H1 (cell line): ENCODE data around the gene SESN2. TPM values are rescaled to one million over a fixed set of nuclear protein-coding genes. Genes with fewer than 3 reads are reported as not detected.

Experiments
- CTCF ChIA-PET: fragments of 300-600 bp; sonication (Branson Sonifier 250); formaldehyde crosslinking; loops from one replicate; lab custom pipeline; 2021; ENCODE audit not compliant: partially characterized antibody; lab: Charles Lee
- POLR2A ChIA-PET: fragments of 300-600 bp; sonication (Branson Sonifier 250); formaldehyde crosslinking; loops from one replicate; lab custom pipeline; 2021; ENCODE audit warnings: inconsistent platforms; ENCODE audit not compliant: partially characterized antibody; lab: Charles Lee
- DNase-seq, 2 experiments: peaks; one replicate each; pipeline versions ENCODE4 v3.0.0 to v3.0.0-alpha.2; 2010 to 2022; ENCODE audit warnings: low spot score in 2 of 2, low read depth in 1 of 2, mixed read lengths in 1 of 2
- FAIRE-seq: peaks from 2 replicates; lab custom pipeline; 2011; peaks lifted over from hg19 to GRCh38; lab: Jason Lieb, UNC
- H2AFZ ChIP-seq: 2 replicates; pipeline ENCODE4 v1.8.1; 2012; ENCODE audit warnings: low read length, inconsistent platforms
- H2AK5ac ChIP-seq: 2 replicates; pipeline ENCODE4 v1.6.1; 2013; ENCODE audit warnings: low read depth, low read length
- H2BK120ac ChIP-seq: replicated peaks from 2 replicates; pipeline ENCODE3; 2013; ENCODE audit warnings: low read depth, low read length, inconsistent platforms
- H2BK12ac ChIP-seq: 2 replicates; pipeline ENCODE4 v1.6.1; 2013; ENCODE audit warnings: low read depth, low read length
- H2BK15ac ChIP-seq: 2 replicates; pipeline ENCODE4 v1.6.1; 2013; ENCODE audit warnings: low read length
- H2BK20ac ChIP-seq: 2 replicates; pipeline ENCODE4 v1.6.1; 2013; ENCODE audit warnings: low read length
- H2BK5ac ChIP-seq: 2 replicates; pipeline ENCODE4 v1.6.1; 2013; ENCODE audit warnings: low read depth, low read length
- H3K14ac ChIP-seq: 2 replicates; pipeline ENCODE4 v1.6.1; 2013; ENCODE audit warnings: inconsistent platforms; ENCODE audit not compliant: insufficient read length
- H3K18ac ChIP-seq: 2 replicates; pipeline ENCODE4 v1.6.1; 2013; ENCODE audit warnings: low read length; ENCODE audit errors: extremely low read depth
- H3K23ac ChIP-seq: 2 replicates; pipeline ENCODE4 v1.6.1; 2013; ENCODE audit warnings: inconsistent platforms; ENCODE audit not compliant: insufficient read length
- H3K23me2 ChIP-seq: 2 replicates; pipeline ENCODE4 v1.6.1; 2013; ENCODE audit warnings: low read depth, low read length
- H3K27ac ChIP-seq: 2 replicates; pipeline ENCODE4 v1.6.1; 2011; ENCODE audit warnings: low read depth, low read length, inconsistent platforms
- H3K27me3 ChIP-seq, 4 experiments: replicated peaks in 1 of 4; 1 replicate in 1 of 4; 2 replicates in 3 of 4; pipeline versions ENCODE4 v1.6.1 to v1.8.1; 2011 to 2013; ENCODE audit warnings: low read length in 3 of 4, mild to moderate bottlenecking in 3 of 4, inconsistent platforms in 2 of 4, mixed read lengths in 2 of 4, moderate library complexity in 1 of 4; ENCODE audit not compliant: control insufficient read depth in 3 of 4, insufficient read depth in 3 of 4; ENCODE audit errors: extremely low read depth in 1 of 4
- H3K36me3 ChIP-seq, 4 experiments: 2 replicates each; pipeline versions ENCODE4 v1.6.1 to v1.8.1; 2011 to 2013; ENCODE audit warnings: mild to moderate bottlenecking in 4 of 4, low read length in 3 of 4, moderate library complexity in 2 of 4, control low read depth in 1 of 4, inconsistent platforms in 1 of 4; ENCODE audit not compliant: insufficient read depth in 4 of 4, control insufficient read depth in 2 of 4
- H3K4ac ChIP-seq: replicated peaks from 2 replicates; pipeline ENCODE3; 2013; ENCODE audit warnings: low read length, low read depth, mixed read lengths, inconsistent platforms; ENCODE audit not compliant: insufficient read length
- H3K4me1 ChIP-seq, 4 experiments: replicated peaks in 1 of 4; 1 replicate in 1 of 4; 2 replicates in 3 of 4; pipeline versions ENCODE4 v1.6.1 to v1.8.1; 2011 to 2013; ENCODE audit warnings: low read length in 3 of 4, inconsistent platforms in 2 of 4, mixed read lengths in 1 of 4; ENCODE audit not compliant: insufficient read depth in 4 of 4, control insufficient read depth in 3 of 4
- H3K4me2 ChIP-seq, 2 experiments: 2 replicates each; pipeline versions ENCODE4 v1.6.1 to v1.8.1; 2011 to 2013; ENCODE audit warnings: low read depth in 2 of 2, low read length in 2 of 2, control low read depth in 1 of 2, inconsistent platforms in 1 of 2, mild to moderate bottlenecking in 1 of 2; ENCODE audit not compliant: insufficient read depth in 1 of 2
- H3K4me3 ChIP-seq, 4 experiments: fragments of 200-600, 300-600 bp in 1 of 4; sonication (generic), shearing (Covaris generic), sonication (Bioruptor Twin) in 1 of 4; 2 replicates each; pipeline versions ENCODE4 v1.5.1 to v1.8.1; 2011 to 2016; ENCODE audit warnings: low read length in 4 of 4, low read depth in 3 of 4, control low read depth in 2 of 4, inconsistent platforms in 2 of 4, mild to moderate bottlenecking in 2 of 4, mixed read lengths in 1 of 4, moderate library complexity in 1 of 4; ENCODE audit not compliant: insufficient read depth in 2 of 4; ENCODE audit errors: extremely low read depth in 1 of 4
- H3K56ac ChIP-seq: replicated peaks from 2 replicates; pipeline ENCODE3; 2013; ENCODE audit warnings: low read depth, mild to moderate bottlenecking, mixed read lengths, low read length, inconsistent platforms; ENCODE audit not compliant: insufficient read length
- H3K79me1 ChIP-seq: 2 replicates; pipeline ENCODE4 v1.6.1; 2013; ENCODE audit warnings: low read depth, low read length, control low read depth
- H3K79me2 ChIP-seq, 2 experiments: 2 replicates each; pipeline versions ENCODE4 v1.6.1 to v1.8.1; 2012 to 2013; ENCODE audit warnings: low read length in 2 of 2, mild to moderate bottlenecking in 2 of 2, inconsistent platforms in 1 of 2; ENCODE audit not compliant: insufficient read depth in 2 of 2, control insufficient read depth in 1 of 2
- H3K9ac ChIP-seq, 4 experiments: replicated peaks in 1 of 4; 1 replicate in 1 of 4; 2 replicates in 3 of 4; pipeline versions ENCODE4 v1.6.1 to v1.8.1; 2011 to 2013; ENCODE audit warnings: low read depth in 3 of 4, low read length in 3 of 4, control low read depth in 2 of 4, mild to moderate bottlenecking in 2 of 4, moderate library complexity in 2 of 4, inconsistent platforms in 1 of 4; ENCODE audit errors: extremely low read depth in 1 of 4
- H3K9me3 ChIP-seq, 2 experiments: 2 replicates each; pipeline versions ENCODE4 v1.6.1 to v1.8.1; 2012 to 2013; ENCODE audit warnings: mild to moderate bottlenecking in 2 of 2, moderate library complexity in 2 of 2, control low read depth in 1 of 2, inconsistent platforms in 1 of 2, low read depth in 1 of 2, low read length in 1 of 2, mixed read lengths in 1 of 2; ENCODE audit not compliant: insufficient read depth in 2 of 2
- H4K20me1 ChIP-seq, 2 experiments: replicated peaks in 1 of 2; 2 replicates each; pipeline versions ENCODE3 to v1.8.1; 2011 to 2013; ENCODE audit warnings: inconsistent platforms in 2 of 2, low read length in 2 of 2, mild to moderate bottlenecking in 1 of 2; ENCODE audit not compliant: insufficient read depth in 2 of 2, control insufficient read depth in 1 of 2
- H4K5ac ChIP-seq: 2 replicates; pipeline ENCODE4 v1.6.1; 2013; ENCODE audit warnings: low read length, low read depth, mixed read lengths, inconsistent platforms; ENCODE audit not compliant: insufficient read length
- H4K8ac ChIP-seq: 2 replicates; pipeline ENCODE4 v1.8.0; 2013; ENCODE audit warnings: mild to moderate bottlenecking, moderate library complexity, low read length, inconsistent platforms; ENCODE audit not compliant: insufficient read depth; ENCODE audit errors: extremely low read depth
- H4K91ac ChIP-seq: replicated peaks from 2 replicates; pipeline ENCODE3; 2013; ENCODE audit warnings: low read length, mixed read lengths, inconsistent platforms; ENCODE audit not compliant: insufficient read length
- CREB1 ChIP-seq: IDR thresholded peaks from 2 replicates; pipeline ENCODE4 v1.6.1; 2012; ENCODE audit warnings: inconsistent platforms
- EP300 ChIP-seq, 2 experiments: IDR thresholded peaks; 1 replicate in 1 of 2; 2 replicates in 1 of 2; pipeline ENCODE4 v1.6.1; 2011 to 2012; ENCODE audit warnings: low read depth in 2 of 2, low read length in 2 of 2, mild to moderate bottlenecking in 2 of 2, borderline replicate concordance in 1 of 2, inconsistent platforms in 1 of 2, moderate library complexity in 1 of 2
- FOSL1 ChIP-seq: IDR thresholded peaks from 2 replicates; pipeline ENCODE4 v1.6.1; 2011; ENCODE audit warnings: mild to moderate bottlenecking, low read depth, low read length, moderate library complexity; ENCODE audit not compliant: insufficient read depth
- GTF2F1 ChIP-seq: IDR thresholded peaks from 2 replicates; pipeline ENCODE4 v1.6.1; 2012; ENCODE audit warnings: low read depth, low read length, improper control_type of control experiment, borderline replicate concordance
- HDAC2 ChIP-seq, 2 experiments: fragments of 300-600 bp in 1 of 2; sonication (generic) in 1 of 2; IDR thresholded peaks; 2 replicates each; pipeline ENCODE4 v1.6.1; 2011 to 2012; ENCODE audit warnings: low read depth in 2 of 2, low read length in 2 of 2, mild to moderate bottlenecking in 2 of 2, moderate library complexity in 2 of 2, borderline replicate concordance in 1 of 2, inconsistent platforms in 1 of 2
- JUND ChIP-seq: IDR thresholded peaks from 2 replicates; pipeline ENCODE4 v1.6.1; 2011; ENCODE audit warnings: mild to moderate bottlenecking, improper control_type of control experiment, low read length
- KDM1A ChIP-seq: fragments of 200-600, 300-600 bp; sonication (generic); IDR thresholded peaks from 2 replicates; pipeline ENCODE4 v1.7.1; 2016; ENCODE audit warnings: mild to moderate bottlenecking, low read length, borderline replicate concordance
- SIX5 ChIP-seq: IDR thresholded peaks from 2 replicates; pipeline ENCODE4 v1.6.1; 2011; ENCODE audit warnings: mild to moderate bottlenecking, low read depth, low read length
- SP2 ChIP-seq: IDR thresholded peaks from 2 replicates; pipeline ENCODE4 v1.6.1; 2012; ENCODE audit warnings: mild to moderate bottlenecking, low read length, inconsistent platforms
- SP4 ChIP-seq: IDR thresholded peaks from 2 replicates; pipeline ENCODE4 v1.6.1; 2012; ENCODE audit warnings: low read length, inconsistent platforms
- TAF7 ChIP-seq: optimal IDR thresholded peaks from 2 replicates; pipeline ENCODE3; 2011; ENCODE audit warnings: low read depth, mild to moderate bottlenecking, inconsistent platforms, low read length, moderate library complexity, borderline replicate concordance
- WGBS, 2 experiments: shearing (Covaris generic) in 1 of 2; methylation state at CpG; one replicate each; pipeline versions ENCODE4 v1.1.6 to v1.1.7; 2013 to 2015; ENCODE audit warnings: low lambda C conversion rate in 2 of 2, mixed read lengths in 2 of 2, inconsistent platforms in 1 of 2, low coverage in 1 of 2, missing lambda C conversion rate in 1 of 2; ENCODE audit not compliant: insufficient replicate concordance in 2 of 2, insufficient coverage in 1 of 2, insufficient read length in 1 of 2; ENCODE audit errors: extremely low coverage in 1 of 2, missing lambda C conversion rate in 1 of 2; 5-methylcytosine and 5-hydroxymethylcytosine counted together
- polyA plus RNA-seq, 7 experiments: library from polyadenylated mRNA; depleted of rRNA in 3 of 7; stranded (reverse) in 5 of 7; unstranded in 2 of 7; fragments of >200 nt in 5 of 7; fragments of 200-250 nt in 2 of 7; gene quantifications; 1 replicate in 5 of 7; 2 replicates in 1 of 7; 4 replicates in 1 of 7; pipeline versions ENCODE4 v1.2.1 to v1.2.3, GENCODE V29; 2011 to 2013; ENCODE audit warnings: missing spikeins in 2 of 7, mixed read lengths in 2 of 7
- total RNA-seq: library from RNA; stranded (reverse); fragmentation: NEBNext Ultra II Directional; extraction: Animal tissue kit (Norgen Biotek cat#: 25700); gene quantifications from 2 replicates; pipeline ENCODE4 v1.2.1, GENCODE V29; 2021

Gene SESN2
- total and polyA plus RNA-seq, 2 of the 8 experiments (the other 6 are each of a cell fraction or from before 2014, with no cell fraction given), result 25.1 to 33.0 TPM

GRCh38 chr1:28265577-28265976 is 6.3 kb downstream of the SESN2 start:
- Histone ChIP-seq H3K4me3 (0 out of 8 replicates have a peak overlapping the region, but pooled peaks of 1 of the 4 experiments have one; percentile 4), H3K14ac (no peak overlapping the region), H3K4ac (no peak overlapping the region), H3K9me3 (no peaks in the 10 kb centered on the region), H2BK12ac (no peak overlapping the region), H2AK5ac (no peak overlapping the region), H4K5ac (no peak overlapping the region), H3K4me1 (peaks cover 10 to 29% (median 22%) of the 10 kb centered on the region in 4 experiments; a peak in 6 of 7 replicates), H2BK20ac (no peak overlapping the region), H3K79me2 (peaks cover 38 to 92% of the 10 kb centered on the region in 2 experiments), H3K4me2 (peak overlapping the region; percentile 25 to 100; a peak in 1 of 4 replicates), H3K56ac (no peak overlapping the region), H3K79me1 (peaks cover 32% of the 10 kb centered on the region), H3K23ac (no peak overlapping the region), H2BK5ac (no peak overlapping the region), H4K8ac (no peak overlapping the region), H3K9ac (no peak overlapping the region; a peak in 1 of 7 replicates), H3K23me2 (peaks cover 6% of the 10 kb centered on the region), H3K36me3 (peaks cover 0 to 13% (median 0%) of the 10 kb centered on the region in 4 experiments; a peak in 2 of 8 replicates), H4K20me1 (peaks cover 21 to 34% of the 10 kb centered on the region in 2 experiments), H4K91ac (no peak overlapping the region), H3K27ac (no peak overlapping the region), H2BK120ac (no peak overlapping the region), H2BK15ac (no peak overlapping the region), H2AFZ (no peak overlapping the region), H3K27me3 (no peaks in the 10 kb centered on the region), H3K18ac (no peak overlapping the region)
- WGBS, 2 experiments, result 81% methylated on average over 8 of the region's 8 CpGs; no CpG with 5 or more reads in 1 of the 2 experiments
- ChIA-PET POLR2A (interaction anchor here (1.7 to 19.5 kb wide), 4 partner anchors 9 to 34 kb away, joined by 4 to 324 read pairs (median 151); no protein-coding TSS in a partner anchor), CTCF (interaction anchor here (0.6 to 6.7 kb wide), 2 partner anchors 16 to 88 kb away, joined by 4 to 61 read pairs; no protein-coding TSS in a partner anchor)
- TF ChIP-seq EP300 (IDR thresholded peaks at IDR 0.05; ENCODE audit: borderline replicate concordance in 1 of 2, low read depth in 2 of 2, low read length in 2 of 2) (no peak), FOSL1 (no peak), SP2 (no peak), JUND (no peak), TAF7 (no peak), CREB1 (no peak), HDAC2 (IDR thresholded peaks at IDR 0.05; ENCODE audit: borderline replicate concordance in 1 of 2, low read depth in 2 of 2, low read length in 2 of 2) (no peak), KDM1A (no peak), GTF2F1 (no peak), SIX5 (no peak), SP4 (no peak)
- no peak for FAIRE-seq
- DNase-seq, result no peak
